Ovary (tissue), 9 donors: ENCODE data around the gene SHOX. TPM values are rescaled to one million over a fixed set of nuclear protein-coding genes. Genes with fewer than 3 reads are reported as not detected.

Experiments
- DNase-seq, 5 donors: peaks; one replicate each; pipeline ENCODE4 v3.0.0-alpha.2; 2019 to 2020
- H3K27ac ChIP-seq, 2 donors: fragments of 200-600 bp; one replicate each; pipeline versions ENCODE4 v1.5.1 to v1.8.0; 2019 to 2022
- H3K27me3 ChIP-seq: fragments of 200-600 bp; one replicate; pipeline ENCODE4 v1.8.0; 2022
- H3K36me3 ChIP-seq: fragments of 200-600 bp; sonication (generic); one replicate; pipeline ENCODE4 v1.5.1; 2019
- H3K4me1 ChIP-seq: one replicate; pipeline ENCODE4 v1.8.1; 2013; ENCODE audit warnings: mild to moderate bottlenecking, moderate library complexity; ENCODE audit not compliant: insufficient read depth
- H3K4me3 ChIP-seq: fragments of 200-600 bp; sonication (generic); one replicate; pipeline ENCODE4 v1.5.1; 2017
- H3K9me3 ChIP-seq, 2 donors: fragments of 200-600 bp in 1 of 2; sonication (generic) in 1 of 2; one replicate each; pipeline versions ENCODE4 v1.5.1 to v1.8.1; 2013 to 2019; ENCODE audit warnings: mild to moderate bottlenecking in 1 of 2, moderate library complexity in 1 of 2
- EP300 ChIP-seq: sonication (generic); formaldehyde crosslinking; IDR thresholded peaks from one replicate; pipeline ENCODE4 v1.6.1; 2017; ENCODE audit warnings: antibody characterized with exemption
- POLR2A ChIP-seq: fragments of 450-650 bp; IDR thresholded peaks from one replicate; pipeline ENCODE4 v1.6.1; 2017; ENCODE audit warnings: antibody characterized with exemption, mild to moderate bottlenecking, moderate library complexity
- WGBS, 3 donors: extraction: QIAGEN DNeasy Blood & Tissue Kit in 1 of 3; methylation state at CpG; one replicate each; pipeline versions ENCODE4 v1.1.5 to v1.1.7; 2013 to 2017; 5-methylcytosine and 5-hydroxymethylcytosine counted together
- intact Hi-C, 4 donors: fragments of 100-400 bp; cut with DNase I; formaldehyde crosslinking; loops; one replicate each; pipeline versions ENCODE4 v1.11.0 to v1.15.1; 2022 to 2023
- polyA plus RNA-seq, 2 donors: library from polyadenylated mRNA; stranded (reverse); fragments of 200-250 nt in 1 of 2; fragments of 350-450 nt in 1 of 2; fragmentation: Illumina TruSeq in 1 of 2; extraction: RNeasy Lipid Tissue Mini Kit (QIAGEN cat#74804) in 1 of 2; gene quantifications; one replicate each; pipeline ENCODE4 v1.2.3, GENCODE V29; 2013 to 2014
- total RNA-seq, 7 donors: library from RNA; depleted of rRNA in 2 of 7; stranded (reverse); fragments of >200 nt in 2 of 7; fragmentation: NEBNext Ultra II Directional in 3 of 7; extraction: Animal tissue kit (Norgen Biotek cat#: 25700) in 3 of 7; gene quantifications; one replicate each; pipeline versions ENCODE4 v1.1.0 to v1.2.4, GENCODE V29; 2016 to 2023
- TF ChIP-seq, protein P1 (sequence below), 3 donors: fragments of 450-650 bp in 2 of 3; fragments of 200-600 bp in 1 of 3; IDR thresholded peaks; one replicate each; pipeline versions ENCODE4 v1.5.1 to v1.8.0; 2016 to 2022; ENCODE audit warnings: antibody characterized with exemption in 3 of 3, mild to moderate bottlenecking in 1 of 3
- donor health status: DM: no; HTN: no; CAD: no; lungs with moderate emphysema.
- donor health status: DM: no; HTN: no; CAD: no.
- donor health status: Bipolar disorder and iron deficiency.
- donor health status: DM: yes; HTN: yes; CAD: no.
- donor health status: DM: no; HTN: no; CAD: no.
- donor health status: DM: yes; HTN: yes; CAD: no.

SHOX gene
- total and polyA plus RNA-seq, 9 donors: 0.60 TPM; not detected in 8

- Histone ChIP-seq H3K4me1 (no peaks in the 10 kb centered on the region), H3K9me3 (no peaks in the 10 kb centered on the region), H3K36me3 (no peaks in the 10 kb centered on the region), H3K4me3 (no peak overlapping the region), H3K27ac (no peak overlapping the region), H3K27me3 (no peaks in the 10 kb centered on the region)
- intact Hi-C loops: no loop called here
- no peak for DNase-seq
- WGBS, 3 donors: 1% methylated on average over 9 of the region's 9 CpGs
- no peak for TF ChIP-seq EP300
- no peak for TF ChIP-seq POLR2A
- TF ChIP-seq, protein P1, sequence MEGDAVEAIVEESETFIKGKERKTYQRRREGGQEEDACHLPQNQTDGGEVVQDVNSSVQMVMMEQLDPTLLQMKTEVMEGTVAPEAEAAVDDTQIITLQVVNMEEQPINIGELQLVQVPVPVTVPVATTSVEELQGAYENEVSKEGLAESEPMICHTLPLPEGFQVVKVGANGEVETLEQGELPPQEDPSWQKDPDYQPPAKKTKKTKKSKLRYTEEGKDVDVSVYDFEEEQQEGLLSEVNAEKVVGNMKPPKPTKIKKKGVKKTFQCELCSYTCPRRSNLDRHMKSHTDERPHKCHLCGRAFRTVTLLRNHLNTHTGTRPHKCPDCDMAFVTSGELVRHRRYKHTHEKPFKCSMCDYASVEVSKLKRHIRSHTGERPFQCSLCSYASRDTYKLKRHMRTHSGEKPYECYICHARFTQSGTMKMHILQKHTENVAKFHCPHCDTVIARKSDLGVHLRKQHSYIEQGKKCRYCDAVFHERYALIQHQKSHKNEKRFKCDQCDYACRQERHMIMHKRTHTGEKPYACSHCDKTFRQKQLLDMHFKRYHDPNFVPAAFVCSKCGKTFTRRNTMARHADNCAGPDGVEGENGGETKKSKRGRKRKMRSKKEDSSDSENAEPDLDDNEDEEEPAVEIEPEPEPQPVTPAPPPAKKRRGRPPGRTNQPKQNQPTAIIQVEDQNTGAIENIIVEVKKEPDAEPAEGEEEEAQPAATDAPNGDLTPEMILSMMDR (IDR thresholded peaks at IDR 0.05): no peak
Measured at GRCh38 chrX:639151-639550, 8.6 kb downstream of the SHOX start.

DNA sequence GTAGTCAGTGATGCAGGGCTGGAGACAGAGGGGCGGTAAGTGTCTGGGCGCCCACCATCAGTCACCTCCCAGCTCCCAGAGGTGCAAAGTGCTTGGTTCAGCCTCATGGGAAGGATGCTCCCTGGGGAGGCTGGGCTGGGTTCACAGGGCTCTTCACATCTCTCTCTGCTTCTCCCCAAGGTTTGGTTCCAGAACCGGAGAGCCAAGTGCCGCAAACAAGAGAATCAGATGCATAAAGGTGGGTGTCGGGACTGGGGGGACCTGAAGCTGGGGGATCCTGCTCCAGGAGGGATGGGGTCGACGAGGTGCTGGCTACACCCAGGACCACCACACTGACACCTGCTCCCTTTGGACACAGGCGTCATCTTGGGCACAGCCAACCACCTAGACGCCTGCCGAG is 10.1 kb downstream of the SHOX start:
- intact Hi-C loops: no loop called here
- no peak for DNase-seq
- TF ChIP-seq POLR2A (no peak), EP300 (no peak)
- TF ChIP-seq, protein P1 (IDR thresholded peaks at IDR 0.05): no peak
- Histone ChIP-seq H3K4me1 (no peaks in the 10 kb centered on the region), H3K4me3 (no peak overlapping the region), H3K36me3 (no peaks in the 10 kb centered on the region), H3K9me3 (no peaks in the 10 kb centered on the region), H3K27ac (no peak overlapping the region), H3K27me3 (no peaks in the 10 kb centered on the region)
- 7 to 10% (median 9%) methylated on average over 10 of the region's 10 CpGs for WGBS, 3 donors

GRCh38 chrX:641671-642435 is 11.3 kb downstream of the SHOX start:
- Histone ChIP-seq H3K27ac (no peak overlapping the region), H3K27me3 (no peaks in the 10 kb centered on the region), H3K4me3 (no peak overlapping the region), H3K36me3 (no peaks in the 10 kb centered on the region), H3K4me1 (no peaks in the 10 kb centered on the region), H3K9me3 (no peaks in the 10 kb centered on the region)
- DNase-seq: no peak
- intact Hi-C loops: no loop called here
- WGBS, 3 donors: 3 to 8% (median 3%) methylated on average over 34 to 37 of the region's 37 CpGs
- TF ChIP-seq POLR2A (no peak), EP300 (no peak)
- TF ChIP-seq, protein P1 (IDR thresholded peaks at IDR 0.05): no peak

- 9 to 12% (median 10%) methylated on average over 24 of the region's 24 CpGs for WGBS, 3 donors
- no peaks in the 10 kb centered on the region for H3K27me3 ChIP-seq
- no peak for DNase-seq
Measured at GRCh38 chrX:642436-643240, 12.0 kb downstream of the SHOX start.

More at GRCh38 chrX:642436-643240, 12.0 kb downstream of the SHOX start:
- Histone ChIP-seq H3K4me3 (no peak overlapping the region), H3K9me3 (no peaks in the 10 kb centered on the region), H3K36me3 (no peaks in the 10 kb centered on the region), H3K4me1 (no peaks in the 10 kb centered on the region), H3K27ac (no peak overlapping the region)
- no peak for TF ChIP-seq EP300
- TF ChIP-seq, protein P1 (IDR thresholded peaks at IDR 0.05): no peak
- no peak for TF ChIP-seq POLR2A
- intact Hi-C loops: no loop called here
